CD4-positive, alpha-beta T cell treated with Interferon gamma for 1 hour (primary cell): ENCODE measurements around the gene FMO4.
"Not testable (repeated sequence)": the region's sequence is repeated elsewhere in the genome, so short reads cannot be mapped to it uniquely, and the experiment has no call there.

ENCODE experiments used
- DNase-seq: peaks from one replicate; pipeline ENCODE4 v3.0.0-alpha.2; 2020

Gene FMO4

GRCh38 chr1:171334024-171334640 is 20.1 kb downstream of the FMO4 start:
- no peak for DNase-seq

GRCh38 chr1:171335964-171336363 is 22.0 kb downstream of the FMO4 start:
- DNase-seq: no peak

GRCh38 chr1:171339345-171339744 is 25.4 kb downstream of the FMO4 start:
- DNase-seq: not testable (repeated sequence)

- no peak for DNase-seq
Measured at GRCh38 chr1:171343727-171344472, 29.9 kb downstream of the FMO4 start.

- no peak for DNase-seq
Measured at GRCh38 chr1:171344473-171344820, 30.5 kb downstream of the FMO4 start.

- DNase-seq: no peak
Measured at GRCh38 chr1:171345536-171345935, 31.6 kb downstream of the FMO4 start.

- no peak for DNase-seq
Measured at GRCh38 chr1:171346881-171347280, 32.9 kb downstream of the FMO4 start.

GRCh38 chr1:171350594-171350993 is 36.6 kb downstream of the FMO4 start:
- no peak for DNase-seq

- DNase-seq: no peak
Measured at GRCh38 chr1:171351961-171352360, 38.0 kb downstream of the FMO4 start.

GRCh38 chr1:171352554-171352953 is 38.6 kb downstream of the FMO4 start:
- no peak for DNase-seq

GRCh38 chr1:171355727-171356126 is 41.7 kb downstream of the FMO4 start:
- DNase-seq: no peak

GRCh38 chr1:171357179-171357578 is 43.2 kb downstream of the FMO4 start:
- DNase-seq: no peak

- DNase-seq: not testable (repeated sequence)
Measured at GRCh38 chr1:171359355-171359648, 45.3 kb downstream of the FMO4 start.

GRCh38 chr1:171359731-171360527 is 45.9 kb downstream of the FMO4 start:
- not testable (repeated sequence) for DNase-seq

GRCh38 chr1:171366085-171366484 is 52.1 kb downstream of the FMO4 start:
- no peak for DNase-seq

- DNase-seq: no peak
Measured at GRCh38 chr1:171366816-171367215, 52.8 kb downstream of the FMO4 start.

GRCh38 chr1:171367436-171367835 is 53.5 kb downstream of the FMO4 start:
- DNase-seq: no peak

GRCh38 chr1:171372418-171373084 is 58.6 kb downstream of the FMO4 start:
- DNase-seq: no peak

GRCh38 chr1:171373357-171374122 is 59.6 kb downstream of the FMO4 start:
- not testable (repeated sequence) for DNase-seq

GRCh38 chr1:171379846-171380245 is 65.9 kb downstream of the FMO4 start:
- DNase-seq: no peak

- DNase-seq: no peak
Measured at GRCh38 chr1:171381866-171382210, 67.9 kb downstream of the FMO4 start.

- DNase-seq: no peak
Measured at GRCh38 chr1:171384496-171384895, 70.5 kb downstream of the FMO4 start.

- no peak for DNase-seq
Measured at GRCh38 chr1:171389171-171389570, 75.2 kb downstream of the FMO4 start.
